IPS DF 19.7 (cell line): ENCODE results near the gene KLF12.
A peak's percentile ranks its signal among the peaks of the same experiment; 100 is the strongest.

Source experiments
- DNase-seq: peaks from one replicate; pipeline ENCODE4 v3.0.0-alpha.2; 2013; ENCODE audit warnings: low read depth, low spot score

Gene KLF12

GRCh38 chr13:74134221-74134776, at the start of gene KLF12:
Gene KLF12, minus strand, starts transcription at chr13:74134404.
- peak; percentile 57 for DNase-seq

GRCh38 chr13:74182491-74182890, 48.3 kb upstream of the KLF12 start:
- DNase-seq: no peak

- no peak for DNase-seq
Observed at GRCh38 chr13:74174810-74175209, 40.6 kb upstream of the KLF12 start.

- DNase-seq: no peak
Observed at GRCh38 chr13:74173822-74174221, 39.6 kb upstream of the KLF12 start.

- no peak for DNase-seq
Observed at GRCh38 chr13:74171641-74172040, 37.4 kb upstream of the KLF12 start.

GRCh38 chr13:74169676-74170075, 35.5 kb upstream of the KLF12 start:
- DNase-seq: no peak

GRCh38 chr13:74168263-74168675, 34.1 kb upstream of the KLF12 start:
- DNase-seq: no peak

- DNase-seq: no peak
Observed at GRCh38 chr13:74166261-74167004, 32.2 kb upstream of the KLF12 start.

- DNase-seq: no peak
Observed at GRCh38 chr13:74162782-74163181, 28.6 kb upstream of the KLF12 start.

GRCh38 chr13:74162135-74162534, 27.9 kb upstream of the KLF12 start:
- DNase-seq: no peak

GRCh38 chr13:74158571-74159352, 24.6 kb upstream of the KLF12 start:
- DNase-seq: no peak

GRCh38 chr13:74158028-74158427, 23.8 kb upstream of the KLF12 start:
- DNase-seq: no peak

GRCh38 chr13:74154981-74155380, 20.8 kb upstream of the KLF12 start:
- no peak for DNase-seq

- no peak for DNase-seq
Observed at GRCh38 chr13:74153316-74153715, 19.1 kb upstream of the KLF12 start.

- no peak for DNase-seq
Observed at GRCh38 chr13:74151859-74152258, 17.7 kb upstream of the KLF12 start.

GRCh38 chr13:74148352-74148751, 14.1 kb upstream of the KLF12 start:
- DNase-seq: no peak

GRCh38 chr13:74145249-74145975, 11.2 kb upstream of the KLF12 start:
- DNase-seq: no peak

GRCh38 chr13:74144269-74144668, 10.1 kb upstream of the KLF12 start:
- DNase-seq: no peak

- DNase-seq: no peak
Observed at GRCh38 chr13:74142257-74142656, 8.1 kb upstream of the KLF12 start.

GRCh38 chr13:74138241-74138640, 4.0 kb upstream of the KLF12 start:
- no peak for DNase-seq

GRCh38 chr13:74136084-74136658, 2.0 kb upstream of the KLF12 start:
- no peak for DNase-seq
